Neural progenitor cell (in vitro differentiated cells): ENCODE data around the gene RAB3A.

Experiments used
- EZH2 ChIP-seq: fragments of 200-600 bp; sonication (generic); IDR thresholded peaks from 2 replicates; pipeline ENCODE4 v1.6.1; 2017; ENCODE audit warnings: antibody characterized with exemption, mild to moderate bottlenecking, moderate library complexity
- EZH2phosphoT487 ChIP-seq: fragments of 200-600 bp; sonication (generic); IDR thresholded peaks from 2 replicates; pipeline ENCODE4 v1.6.1; 2017; ENCODE audit warnings: antibody characterized with exemption
- TF ChIP-seq, protein P1 (sequence below): fragments of 200-600 bp; sonication (generic); IDR thresholded peaks from 2 replicates; pipeline ENCODE4 v1.5.1; 2017; ENCODE audit warnings: antibody characterized with exemption, mild to moderate bottlenecking

DNA sequence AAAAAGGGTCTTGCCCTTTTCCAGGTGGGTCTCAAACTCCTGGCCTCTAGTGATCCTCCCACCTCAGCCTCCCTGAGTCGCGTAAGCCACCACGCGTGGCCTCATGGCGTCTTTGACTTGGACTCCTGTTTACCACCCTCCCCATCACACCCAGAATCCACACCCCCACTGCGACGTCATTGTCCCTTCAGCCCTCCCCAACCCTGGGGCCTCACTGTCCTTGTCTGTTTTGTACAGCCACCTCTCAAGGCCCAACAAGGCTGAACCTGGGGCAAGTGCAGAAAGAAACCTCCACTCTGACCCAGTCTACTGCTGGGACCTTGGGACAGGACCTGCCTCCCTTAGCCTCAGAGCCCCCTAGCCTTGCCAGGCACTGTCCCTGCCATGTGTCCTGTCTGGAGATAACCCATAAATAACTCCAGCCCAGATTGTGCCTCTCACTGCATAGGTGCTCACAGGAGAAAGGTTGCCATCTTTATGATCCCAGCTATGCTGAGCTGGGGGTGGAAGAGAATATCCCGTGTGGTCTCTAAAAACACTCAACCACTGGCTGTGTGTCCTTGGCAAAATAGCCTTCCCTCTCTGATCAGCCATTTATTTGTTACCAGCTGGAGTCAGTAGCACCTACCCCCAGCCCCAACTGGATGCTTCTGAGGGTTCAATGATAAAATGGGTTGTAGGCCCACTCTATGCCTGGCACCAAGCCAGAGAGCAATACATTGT is 32.1 kb downstream of the RAB3A start:
- TF ChIP-seq, protein P1, sequence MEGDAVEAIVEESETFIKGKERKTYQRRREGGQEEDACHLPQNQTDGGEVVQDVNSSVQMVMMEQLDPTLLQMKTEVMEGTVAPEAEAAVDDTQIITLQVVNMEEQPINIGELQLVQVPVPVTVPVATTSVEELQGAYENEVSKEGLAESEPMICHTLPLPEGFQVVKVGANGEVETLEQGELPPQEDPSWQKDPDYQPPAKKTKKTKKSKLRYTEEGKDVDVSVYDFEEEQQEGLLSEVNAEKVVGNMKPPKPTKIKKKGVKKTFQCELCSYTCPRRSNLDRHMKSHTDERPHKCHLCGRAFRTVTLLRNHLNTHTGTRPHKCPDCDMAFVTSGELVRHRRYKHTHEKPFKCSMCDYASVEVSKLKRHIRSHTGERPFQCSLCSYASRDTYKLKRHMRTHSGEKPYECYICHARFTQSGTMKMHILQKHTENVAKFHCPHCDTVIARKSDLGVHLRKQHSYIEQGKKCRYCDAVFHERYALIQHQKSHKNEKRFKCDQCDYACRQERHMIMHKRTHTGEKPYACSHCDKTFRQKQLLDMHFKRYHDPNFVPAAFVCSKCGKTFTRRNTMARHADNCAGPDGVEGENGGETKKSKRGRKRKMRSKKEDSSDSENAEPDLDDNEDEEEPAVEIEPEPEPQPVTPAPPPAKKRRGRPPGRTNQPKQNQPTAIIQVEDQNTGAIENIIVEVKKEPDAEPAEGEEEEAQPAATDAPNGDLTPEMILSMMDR, result no peak
- TF ChIP-seq EZH2phosphoT487, result no peak
- TF ChIP-seq EZH2, result no peak
